GM12892 (cell line): Measurements from ENCODE around the gene LHX4.

Experiments
- DNase-seq: peaks from one replicate; pipeline ENCODE4 v3.0.0; 2011; ENCODE audit not compliant: insufficient read length
- FAIRE-seq: peaks from 2 replicates; lab custom pipeline; 2011; peaks lifted over from hg19 to GRCh38; lab: Jason Lieb, UNC
- POLR2A ChIP-seq: IDR thresholded peaks from 2 replicates; pipeline ENCODE4 v1.6.1; 2011; ENCODE audit warnings: low read depth, low read length, control low read depth
- POLR2AphosphoS5 ChIP-seq: IDR thresholded peaks from 2 replicates; pipeline ENCODE4 v1.6.1; 2011; ENCODE audit warnings: low read depth, low read length, control low read depth
- TAF1 ChIP-seq: IDR thresholded peaks from 2 replicates; pipeline ENCODE4 v1.6.1; 2011; ENCODE audit warnings: low read depth, mild to moderate bottlenecking, control low read depth, low read length, borderline replicate concordance

Gene LHX4

GRCh38 chr1:180243517-180244221 is 13.6 kb downstream of the LHX4 start:
- DNase-seq (no peak), FAIRE-seq (no peak)
- TF ChIP-seq TAF1: no peak
- TF ChIP-seq POLR2A: no peak
- TF ChIP-seq POLR2AphosphoS5: no peak

- no peak for TF ChIP-seq POLR2AphosphoS5
- no peak for TF ChIP-seq POLR2A
- TF ChIP-seq TAF1: no peak
- DNase-seq: no peak
- no peak for FAIRE-seq
Observed at GRCh38 chr1:180244840-180245239, 14.8 kb downstream of the LHX4 start.

DNA sequence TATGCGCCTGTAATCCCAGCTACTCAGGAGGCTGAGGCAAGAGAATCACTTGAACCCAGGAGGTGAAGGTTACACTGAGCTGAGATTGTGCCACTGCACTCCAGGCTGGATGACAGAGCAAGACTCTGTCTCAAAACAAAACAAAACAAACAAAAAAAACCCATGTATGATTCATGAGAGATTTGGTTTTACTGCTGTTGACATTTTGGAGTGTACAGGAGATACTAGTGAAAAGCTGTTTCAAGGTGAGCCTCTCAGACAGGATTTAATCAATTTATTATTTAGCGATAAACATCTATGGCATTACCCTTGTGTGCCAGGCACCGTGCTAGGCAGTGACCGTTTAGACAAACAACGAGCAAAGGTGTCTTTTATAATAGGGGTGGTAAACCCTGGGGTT is 16.5 kb downstream of the LHX4 start:
- FAIRE-seq: no peak

DNA sequence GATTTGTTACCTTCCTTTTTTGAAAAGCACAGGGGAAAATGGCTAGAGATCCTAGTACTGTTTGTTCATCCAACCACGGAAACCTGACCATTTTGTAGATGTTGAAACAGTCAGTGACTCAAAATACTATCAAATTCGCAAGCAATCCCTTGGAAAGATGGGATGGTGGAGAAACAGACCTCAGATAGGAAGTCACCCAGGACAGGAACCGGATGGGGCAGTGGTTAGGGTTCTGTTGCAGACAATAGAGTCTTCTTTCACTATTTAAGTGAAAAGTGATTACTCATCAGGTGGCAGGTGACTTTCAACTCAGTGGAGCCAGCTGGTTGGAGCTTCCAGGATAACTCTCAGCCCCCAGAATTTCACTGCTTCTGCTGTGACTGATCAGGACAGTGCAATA is 17.0 kb downstream of the LHX4 start:
- DNase-seq (no peak), FAIRE-seq (no peak)
- TF ChIP-seq POLR2AphosphoS5: no peak
- no peak for TF ChIP-seq TAF1
- TF ChIP-seq POLR2A: no peak

More for the DNA sequence above, 16.5 kb downstream of the LHX4 start:
- DNase-seq: no peak
- TF ChIP-seq POLR2AphosphoS5 (no peak), TAF1 (no peak), POLR2A (no peak)

- FAIRE-seq: no peak
Observed at GRCh38 chr1:180247580-180247979, 17.5 kb downstream of the LHX4 start.

DNA sequence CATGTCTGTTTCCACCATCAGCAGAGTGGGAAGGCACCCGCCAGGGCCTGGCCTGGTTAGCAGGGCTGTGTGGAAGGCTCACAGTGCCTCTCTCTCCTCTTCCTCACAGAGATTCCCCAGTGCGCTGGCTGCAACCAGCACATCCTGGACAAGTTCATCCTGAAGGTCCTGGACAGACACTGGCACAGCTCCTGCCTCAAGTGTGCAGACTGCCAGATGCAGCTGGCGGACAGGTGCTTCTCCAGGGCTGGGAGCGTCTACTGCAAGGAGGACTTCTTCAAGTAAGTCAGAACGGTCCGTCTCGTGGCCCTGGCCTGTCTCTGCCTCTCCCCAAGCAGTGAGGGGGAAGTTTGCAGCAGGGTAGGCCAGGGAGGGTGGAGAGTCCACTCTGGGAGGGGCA is 18.1 kb downstream of the LHX4 start:
- FAIRE-seq (no peak), DNase-seq (no peak)
- TF ChIP-seq POLR2AphosphoS5: no peak
- no peak for TF ChIP-seq TAF1
- no peak for TF ChIP-seq POLR2A

More at GRCh38 chr1:180247580-180247979, 17.5 kb downstream of the LHX4 start:
- no peak for DNase-seq
- TF ChIP-seq POLR2A: no peak

DNA sequence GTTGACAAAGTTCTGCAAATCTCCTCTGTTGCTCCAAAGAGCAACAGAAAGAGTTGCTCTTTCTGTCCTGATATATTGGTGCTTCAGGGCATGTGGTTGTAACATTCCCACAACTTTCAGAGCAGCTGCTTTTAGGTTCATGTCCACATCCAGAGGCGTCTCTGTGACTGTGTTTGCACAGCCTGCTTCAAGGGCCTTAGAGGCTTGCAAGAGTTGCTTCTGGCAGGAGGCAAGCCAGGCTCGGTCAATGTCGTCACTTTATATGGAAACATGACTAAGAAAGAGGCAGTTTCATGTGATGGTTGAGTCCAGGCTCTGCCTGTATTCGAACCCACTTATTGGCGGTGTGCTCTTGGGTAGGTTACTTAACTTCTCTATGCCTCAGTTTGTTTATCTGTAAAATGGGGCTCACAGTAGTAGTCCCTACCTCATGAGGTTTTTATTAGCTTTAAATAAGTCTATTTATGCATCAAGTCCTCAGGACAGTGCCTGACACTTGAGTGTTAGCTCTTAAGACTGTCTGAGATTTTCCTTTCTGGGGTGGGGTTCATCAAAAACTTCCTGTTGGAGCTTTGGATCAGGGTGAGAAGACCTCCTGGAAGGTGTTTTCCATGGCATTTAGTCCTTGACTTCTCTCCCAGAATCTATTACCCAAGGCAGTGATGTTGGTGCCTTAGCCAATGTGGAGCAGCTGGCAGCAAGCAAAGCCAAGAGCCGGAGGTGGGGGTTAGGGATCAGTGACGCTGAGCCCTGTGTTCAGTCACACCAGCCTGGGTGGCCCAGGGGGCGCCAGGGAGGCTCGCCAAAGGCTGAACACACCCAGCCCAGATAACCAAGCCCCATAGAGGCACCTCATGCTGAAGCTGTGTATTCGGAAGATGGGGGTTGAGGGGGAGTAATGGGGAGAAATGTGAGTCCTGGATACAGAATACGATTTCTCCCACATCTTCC is 18.9 kb downstream of the LHX4 start:
- DNase-seq: no peak
- FAIRE-seq: no peak
- TF ChIP-seq POLR2A (no peak), TAF1 (no peak), POLR2AphosphoS5 (no peak)

DNA sequence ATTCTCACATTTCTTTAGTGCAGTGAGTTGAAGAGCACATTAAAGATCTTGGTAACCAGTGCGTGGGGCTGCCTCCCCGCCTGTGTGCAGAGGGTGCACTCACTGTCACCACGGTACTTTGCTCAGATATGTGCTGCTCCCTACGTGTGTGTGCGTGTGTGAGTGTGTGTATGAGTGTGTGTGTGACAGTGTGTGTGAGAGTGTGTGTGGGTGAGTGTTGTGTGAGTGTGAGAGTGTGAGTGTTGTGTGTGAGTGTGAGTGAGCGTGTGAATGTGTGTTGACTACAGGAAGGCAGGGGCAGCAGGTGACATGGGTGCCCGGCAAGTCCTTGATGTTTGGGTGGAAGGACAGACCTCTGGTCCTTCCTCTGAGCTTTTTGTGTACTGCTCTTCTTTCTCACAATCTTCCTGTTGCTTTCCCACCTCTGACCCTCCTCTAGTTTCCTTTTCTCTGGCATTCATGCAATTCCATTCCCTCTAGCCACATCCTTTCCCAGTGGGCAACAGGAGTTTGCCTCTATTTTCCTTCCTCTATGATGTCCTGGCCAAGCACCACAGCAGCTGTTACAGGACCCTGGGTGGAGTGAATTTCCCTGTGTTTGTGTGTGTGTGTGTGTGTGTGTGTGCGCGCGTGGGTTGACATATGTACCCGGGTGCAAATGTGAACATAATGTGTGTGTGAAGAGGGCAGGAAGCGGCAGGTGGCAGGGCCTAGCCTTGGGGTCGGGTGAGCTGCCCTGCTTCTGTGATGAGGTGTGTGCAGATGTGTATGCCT is 19.8 kb downstream of the LHX4 start:
- DNase-seq (no peak), FAIRE-seq (no peak)
- TF ChIP-seq POLR2A (no peak), POLR2AphosphoS5 (no peak), TAF1 (no peak)

- no peak for FAIRE-seq
- TF ChIP-seq TAF1 (no peak), POLR2A (no peak)
- no peak for DNase-seq
Observed at GRCh38 chr1:180250499-180250770, 20.4 kb downstream of the LHX4 start.

DNA sequence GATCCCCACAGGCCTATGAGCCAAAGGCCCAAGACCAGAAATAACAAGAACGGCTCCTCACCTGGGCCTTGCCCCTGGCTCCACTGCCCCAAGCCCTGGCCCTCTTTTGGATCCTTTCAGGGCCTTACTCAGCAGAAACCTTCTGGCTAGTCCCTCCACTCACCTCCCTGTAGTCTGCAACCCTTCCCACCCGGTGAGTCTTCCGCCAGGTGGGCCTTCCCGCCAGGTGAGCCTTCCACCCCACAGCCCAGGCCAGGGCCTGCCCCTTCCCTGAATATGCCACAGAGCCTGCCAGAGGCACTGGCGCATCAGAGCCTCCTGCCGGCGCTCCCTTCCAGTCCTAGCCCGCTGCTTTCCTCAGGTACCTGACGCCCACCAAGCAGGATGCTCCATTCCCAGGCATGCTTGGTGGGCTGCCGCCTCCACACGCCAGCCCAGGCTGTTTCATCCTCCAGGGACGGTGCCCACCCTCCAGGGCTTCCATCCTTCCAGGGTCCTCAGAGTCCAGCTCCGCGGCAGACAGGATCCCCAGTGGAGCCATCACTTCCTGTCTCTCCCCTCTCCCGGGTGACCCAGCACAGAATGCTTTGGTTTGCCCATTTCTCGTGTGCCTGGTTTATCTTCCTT is 20.9 kb downstream of the LHX4 start:
- FAIRE-seq: no peak
- DNase-seq: no peak
- TF ChIP-seq POLR2AphosphoS5 (no peak), TAF1 (no peak), POLR2A (no peak)

DNA sequence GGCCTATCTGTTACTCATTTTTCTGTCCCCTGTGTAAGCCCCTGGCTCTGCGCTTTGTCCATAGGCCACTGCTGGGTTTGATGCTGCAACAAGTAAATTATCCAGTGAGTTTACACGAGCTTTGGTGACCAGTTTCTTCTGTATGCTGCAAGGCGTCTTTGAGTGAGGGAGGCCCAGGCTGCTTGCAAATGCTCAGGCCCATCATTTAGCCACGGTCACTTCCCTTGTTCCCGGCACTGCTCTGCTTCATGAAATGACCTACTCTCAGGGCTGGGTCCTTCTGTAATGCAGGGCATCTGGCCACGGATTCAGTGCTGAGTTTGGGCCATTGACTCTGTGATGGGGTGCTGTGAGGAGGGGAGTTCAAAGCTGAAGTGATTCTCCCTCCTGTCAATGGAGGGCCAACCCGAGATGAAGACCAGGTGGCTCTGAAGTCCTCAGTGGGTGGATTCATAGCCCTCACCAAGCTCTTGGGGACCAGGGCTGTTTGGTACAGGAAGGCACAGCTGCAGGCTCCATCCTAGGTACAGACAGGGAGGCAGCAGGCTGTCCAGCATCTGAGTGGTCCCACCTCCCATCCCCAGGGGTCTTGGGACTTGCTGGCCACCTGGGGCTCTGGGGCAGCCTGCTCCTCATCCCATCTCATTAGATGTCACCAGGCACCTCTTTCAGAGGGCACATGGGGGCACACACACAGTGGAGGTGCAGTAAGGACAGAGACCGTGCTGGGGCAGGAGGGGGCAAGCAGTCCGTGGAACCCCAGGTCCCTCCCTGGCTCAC is 21.7 kb downstream of the LHX4 start:
- DNase-seq (no peak), FAIRE-seq (no peak)
- TF ChIP-seq POLR2A (no peak), TAF1 (no peak), POLR2AphosphoS5 (no peak)
